Adrenal gland (tissue), 12 donors: ENCODE data around the gene POLG. TPM values are rescaled to one million over a fixed set of nuclear protein-coding genes. Genes with fewer than 3 reads are reported as not detected.
A peak's percentile ranks its signal among the peaks of the same experiment; 100 is the strongest.

Experiments used
- DNase-seq, 7 donors: peaks; one replicate each; pipeline ENCODE4 v3.0.0-alpha.2; 2019 to 2020
- H3K27ac ChIP-seq, 5 donors: fragments of 200-600 bp; sonication (generic) in 4 of 5; 1 replicate in 3 of 5; 2 replicates in 2 of 5; pipeline versions ENCODE4 v1.5.1 to v1.8.0; 2016 to 2020; ENCODE audit warnings: mild to moderate bottlenecking in 1 of 5
- H3K27me3 ChIP-seq: fragments of 200-600 bp; 2 replicates; pipeline ENCODE4 v1.8.0; 2021
- H3K36me3 ChIP-seq, 2 donors: fragments of 200-600 bp; replicated peaks in 1 of 2; 1 replicate in 1 of 2; 2 replicates in 1 of 2; pipeline versions ENCODE4 v1.5.1 to v1.8.0; 2018 to 2022
- H3K4me1 ChIP-seq, 2 donors: fragments of 200-600 bp; replicated peaks in 1 of 2; 1 replicate in 1 of 2; 2 replicates in 1 of 2; pipeline versions ENCODE4 v1.5.1 to v1.8.0; 2018 to 2021
- H3K4me3 ChIP-seq, 4 donors: fragments of 200-600 bp; sonication (generic) in 3 of 4; one replicate each; pipeline ENCODE4 v1.5.1; 2016 to 2018
- H3K9me3 ChIP-seq, 3 donors: fragments of 200-600 bp; sonication (generic) in 1 of 3; replicated peaks in 1 of 3; 1 replicate in 2 of 3; 2 replicates in 1 of 3; pipeline versions ENCODE4 v1.5.1 to v1.8.0; 2016 to 2021
- CTCF ChIP-seq, 6 experiments: fragments of 450-650 bp in 4 of 6; fragments of 200-600 bp in 2 of 6; sonication (generic) in 1 of 6; IDR thresholded peaks; 1 replicate in 5 of 6; 2 replicates in 1 of 6; pipeline versions ENCODE4 v1.5.1 to v1.8.0; 2016 to 2021; ENCODE audit warnings: antibody characterized with exemption in 6 of 6, mild to moderate bottlenecking in 2 of 6, moderate library complexity in 1 of 6
- POLR2A ChIP-seq, 2 donors: fragments of 450-650 bp; IDR thresholded peaks; one replicate each; pipeline ENCODE4 v1.6.1; 2017; ENCODE audit warnings: antibody characterized with exemption in 2 of 2, mild to moderate bottlenecking in 2 of 2, moderate library complexity in 1 of 2
- whole genome bisulfite sequencing, 4 donors: extraction: QIAGEN DNeasy Blood & Tissue Kit in 2 of 4; methylation state at CpG; one replicate each; pipeline versions ENCODE4 v1.1.5 to v1.1.7; 2013 to 2017; 5-methylcytosine and 5-hydroxymethylcytosine counted together
- intact Hi-C, 2 donors: fragments of 100-400 bp; cut with DNase I; formaldehyde crosslinking; loops; one replicate each; pipeline versions ENCODE4 v1.14.1 to v1.15.0; 2022 to 2023
- polyA plus RNA-seq, 3 donors: library from polyadenylated mRNA; stranded (reverse); fragments of 200-250 nt in 2 of 3; fragments of 350-450 nt in 1 of 3; fragmentation: Illumina TruSeq in 1 of 3; extraction: RNeasy Lipid Tissue Mini Kit (QIAGEN cat#74804) in 1 of 3; gene quantifications; one replicate each; pipeline ENCODE4 v1.2.3, GENCODE V29; 2013 to 2014
- total RNA-seq, 9 donors: library from RNA; depleted of rRNA in 4 of 9; stranded (reverse); fragments of >200 nt in 4 of 9; fragments of 120-200 nt in 1 of 9; fragmentation: NEBNext Ultra II Directional in 1 of 9; extraction: Animal tissue kit (Norgen Biotek cat#: 25700) in 1 of 9; gene quantifications; one replicate each; pipeline versions ENCODE4 v1.1.0 to v1.2.4, GENCODE V29; 2013 to 2023
- donor health status: healthy with polysubstance abuse.
- donor health status: Bipolar disorder and iron deficiency.
- donor health status: DM: yes; HTN: yes; CAD: no.
- donor health status: DM: no; HTN: no; CAD: no.
- donor health status: DM: no; HTN: no; CAD: no.
- donor health status: DM: yes; HTN: yes; CAD: no.

Gene POLG
- total and polyA plus RNA-seq, 12 donors: 25.0 to 127 (median 49.8) TPM

GRCh38 chr15:89378296-89379151, 43.9 kb upstream of the POLG start:
- Histone ChIP-seq H3K4me3 (peak overlapping the region in 1 of 4 donors; percentile 37), H3K27ac (no peak overlapping the region), H3K27me3 (peaks cover 51% of the 10 kb centered on the region), H3K9me3 (no peaks in the 10 kb centered on the region), H3K36me3 (no peaks in the 10 kb centered on the region), H3K4me1 (no peaks in the 10 kb centered on the region)
- 10 to 38% (median 16%) methylated on average over 3 to 76 of the region's 76 CpGs for WGBS, 4 donors
- intact Hi-C loops: no loop called here
- TF ChIP-seq POLR2A (IDR thresholded peaks at IDR 0.05) (no peak), CTCF (IDR thresholded peaks at IDR 0.05) (no peak)
- no peak for DNase-seq

- TF ChIP-seq POLR2A (IDR thresholded peaks at IDR 0.05) (no peak), CTCF (IDR thresholded peaks at IDR 0.05) (no peak)
- H3K27ac ChIP-seq: no peak overlapping the region
- no peaks in the 10 kb centered on the region for H3K36me3 ChIP-seq
- WGBS, 4 donors: 24 to 45% (median 25%) methylated on average over 4 to 30 of the region's 30 CpGs
- H3K4me1 ChIP-seq: no peaks in the 10 kb centered on the region
- intact Hi-C loops: no loop called here
- DNase-seq: no peak
- peaks cover 58% of the 10 kb centered on the region for H3K27me3 ChIP-seq
- H3K9me3 ChIP-seq: no peaks in the 10 kb centered on the region
- H3K4me3 ChIP-seq: no peak overlapping the region
These were observed 43.2 kb upstream of the POLG start for GRCh38 chr15:89377842-89378295.

GRCh38 chr15:89377024-89377841, 42.6 kb upstream of the POLG start:
- Histone ChIP-seq H3K27me3 (peaks cover 64% of the 10 kb centered on the region), H3K4me3 (no peak overlapping the region), H3K36me3 (no peaks in the 10 kb centered on the region), H3K27ac (no peak overlapping the region), H3K4me1 (no peaks in the 10 kb centered on the region), H3K9me3 (no peaks in the 10 kb centered on the region)
- no peak for DNase-seq
- WGBS, 4 donors: 17 to 40% (median 20%) methylated on average over 7 to 31 of the region's 31 CpGs
- no peak for TF ChIP-seq CTCF (IDR thresholded peaks at IDR 0.05)
- TF ChIP-seq POLR2A (IDR thresholded peaks at IDR 0.05): no peak
- intact Hi-C loops: no loop called here

GRCh38 chr15:89376388-89376787, 41.8 kb upstream of the POLG start:
- H3K9me3 ChIP-seq: no peaks in the 10 kb centered on the region
- H3K36me3 ChIP-seq: no peaks in the 10 kb centered on the region
- intact Hi-C loops: no loop called here
- WGBS, 4 donors: 47 to 61% (median 55%) methylated on average over 2 of the region's 2 CpGs
- H3K27me3 ChIP-seq: peaks cover 73% of the 10 kb centered on the region
- no peaks in the 10 kb centered on the region for H3K4me1 ChIP-seq
- no peak overlapping the region for H3K27ac ChIP-seq
- TF ChIP-seq POLR2A (IDR thresholded peaks at IDR 0.05): no peak
- TF ChIP-seq CTCF (IDR thresholded peaks at IDR 0.05): no peak
- DNase-seq: no peak
- H3K4me3 ChIP-seq: no peak overlapping the region
